Progenitor cell of endocrine pancreas (in vitro differentiated cells): Measurements from ENCODE around the gene NTSR1. TPM values are rescaled to one million over a fixed set of nuclear protein-coding genes. Genes with fewer than 3 reads are reported as not detected.

ENCODE experiments used
- DNase-seq: peaks from one replicate; pipeline ENCODE4 v3.0.0; 2021; ENCODE audit warnings: low spot score; ENCODE audit not compliant: unreplicated experiment
- H3K27ac Mint-ChIP-seq: 2 replicates; pipeline ENCODE4 v1.8.0; 2021; ENCODE audit warnings: mild to moderate bottlenecking, moderate library complexity, mixed read lengths
- H3K27me3 Mint-ChIP-seq: 2 replicates; pipeline ENCODE4 v1.8.0; 2021; ENCODE audit warnings: mixed read lengths
- H3K36me3 Mint-ChIP-seq: 2 replicates; pipeline ENCODE4 v1.8.0; 2022; ENCODE audit warnings: mixed read lengths; ENCODE audit not compliant: insufficient read depth
- H3K4me1 Mint-ChIP-seq: 2 replicates; pipeline ENCODE4 v1.8.0; 2021; ENCODE audit warnings: low read depth, mixed read lengths
- H3K4me3 Mint-ChIP-seq: 2 replicates; pipeline ENCODE4 v1.8.0; 2021; ENCODE audit warnings: low read depth, mild to moderate bottlenecking, moderate library complexity, mixed read lengths
- H3K9me3 Mint-ChIP-seq: 2 replicates; pipeline ENCODE4 v1.8.0; 2021; ENCODE audit warnings: low read depth, mixed read lengths
- total RNA-seq: library from RNA; stranded (reverse); gene quantifications from 2 replicates; pipeline ENCODE4 v1.2.1, GENCODE V29; 2021
- TF ChIP-seq, protein P1 (sequence below): fragments of 200-600 bp; sonication (generic); IDR thresholded peaks from one replicate; pipeline ENCODE4 v1.5.0; 2021; ENCODE audit warnings: antibody characterized with exemption, mild to moderate bottlenecking; ENCODE audit not compliant: unreplicated experiment

NTSR1 gene
- total RNA-seq, 1 donor from 2014 or later = not detected

DNA sequence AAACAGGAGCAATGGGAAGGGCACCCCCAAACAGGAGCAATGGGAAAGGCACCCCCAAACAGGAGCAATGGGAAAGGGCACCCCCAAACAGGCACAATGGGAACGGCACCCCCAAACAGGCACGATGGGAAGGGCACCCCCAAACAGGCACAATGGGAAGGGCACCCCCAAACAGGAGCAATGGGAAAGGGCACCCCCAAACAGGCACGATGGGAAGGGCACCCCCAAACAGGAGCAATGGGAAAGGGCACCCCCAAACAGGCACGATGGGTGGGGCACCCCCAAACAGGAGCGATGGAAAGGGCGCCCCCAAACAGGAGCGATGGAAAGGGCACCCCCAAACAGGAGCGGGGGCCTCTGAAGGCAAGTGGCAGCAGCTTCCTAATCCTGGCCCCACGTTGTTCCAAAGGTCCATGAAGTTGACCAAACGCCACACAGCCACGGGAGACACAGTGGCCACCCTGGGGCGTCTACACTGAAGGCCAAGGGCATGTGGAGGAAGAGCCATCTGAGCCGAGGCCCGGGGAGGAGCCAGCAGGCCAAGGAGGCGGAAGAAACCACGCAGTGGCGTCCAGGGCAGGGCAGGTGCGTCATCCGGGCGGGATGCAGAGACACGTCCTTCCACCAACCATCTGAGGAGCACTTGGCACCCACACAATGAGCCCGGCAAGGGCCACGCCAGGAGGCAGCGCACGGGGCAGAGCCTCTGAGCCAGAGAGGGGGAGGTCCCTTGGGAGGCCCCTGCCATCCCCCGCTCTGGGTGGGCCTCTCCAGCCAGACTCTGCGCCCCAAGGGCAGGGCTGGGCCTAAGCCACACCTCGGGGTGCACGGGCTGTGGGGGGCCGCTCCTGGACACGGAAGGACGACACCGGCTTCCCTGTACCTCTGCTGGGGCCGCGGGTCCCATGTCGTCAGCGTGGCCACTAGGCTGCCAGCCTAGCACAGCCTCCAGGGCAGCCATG, 21.5 kb upstream of the NTSR1 start:
- Mint-ChIP-seq H3K4me3 (no peak overlapping the region), H3K4me1 (peaks cover 2% of the 10 kb centered on the region), H3K9me3 (no peaks in the 10 kb centered on the region), H3K27me3 (peaks cover 20% of the 10 kb centered on the region), H3K27ac (no peak overlapping the region), H3K36me3 (no peaks in the 10 kb centered on the region)
- DNase-seq = no peak
- TF ChIP-seq, protein P1, sequence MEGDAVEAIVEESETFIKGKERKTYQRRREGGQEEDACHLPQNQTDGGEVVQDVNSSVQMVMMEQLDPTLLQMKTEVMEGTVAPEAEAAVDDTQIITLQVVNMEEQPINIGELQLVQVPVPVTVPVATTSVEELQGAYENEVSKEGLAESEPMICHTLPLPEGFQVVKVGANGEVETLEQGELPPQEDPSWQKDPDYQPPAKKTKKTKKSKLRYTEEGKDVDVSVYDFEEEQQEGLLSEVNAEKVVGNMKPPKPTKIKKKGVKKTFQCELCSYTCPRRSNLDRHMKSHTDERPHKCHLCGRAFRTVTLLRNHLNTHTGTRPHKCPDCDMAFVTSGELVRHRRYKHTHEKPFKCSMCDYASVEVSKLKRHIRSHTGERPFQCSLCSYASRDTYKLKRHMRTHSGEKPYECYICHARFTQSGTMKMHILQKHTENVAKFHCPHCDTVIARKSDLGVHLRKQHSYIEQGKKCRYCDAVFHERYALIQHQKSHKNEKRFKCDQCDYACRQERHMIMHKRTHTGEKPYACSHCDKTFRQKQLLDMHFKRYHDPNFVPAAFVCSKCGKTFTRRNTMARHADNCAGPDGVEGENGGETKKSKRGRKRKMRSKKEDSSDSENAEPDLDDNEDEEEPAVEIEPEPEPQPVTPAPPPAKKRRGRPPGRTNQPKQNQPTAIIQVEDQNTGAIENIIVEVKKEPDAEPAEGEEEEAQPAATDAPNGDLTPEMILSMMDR = no peak

GRCh38 chr20:62688083-62688482, 20.6 kb upstream of the NTSR1 start:
- TF ChIP-seq, protein P1 = no peak
- no peak for DNase-seq
- peaks cover 18% of the 10 kb centered on the region for H3K27me3 Mint-ChIP-seq
- no peaks in the 10 kb centered on the region for H3K9me3 Mint-ChIP-seq
- no peak overlapping the region for H3K27ac Mint-ChIP-seq
- peaks cover 2% of the 10 kb centered on the region for H3K4me1 Mint-ChIP-seq
- H3K4me3 Mint-ChIP-seq = no peak overlapping the region
- H3K36me3 Mint-ChIP-seq = no peaks in the 10 kb centered on the region

- Mint-ChIP-seq H3K27ac (no peak overlapping the region), H3K4me3 (no peak overlapping the region), H3K27me3 (peaks cover 16% of the 10 kb centered on the region)
These were observed 19.7 kb upstream of the NTSR1 start for GRCh38 chr20:62688855-62689460.

DNA sequence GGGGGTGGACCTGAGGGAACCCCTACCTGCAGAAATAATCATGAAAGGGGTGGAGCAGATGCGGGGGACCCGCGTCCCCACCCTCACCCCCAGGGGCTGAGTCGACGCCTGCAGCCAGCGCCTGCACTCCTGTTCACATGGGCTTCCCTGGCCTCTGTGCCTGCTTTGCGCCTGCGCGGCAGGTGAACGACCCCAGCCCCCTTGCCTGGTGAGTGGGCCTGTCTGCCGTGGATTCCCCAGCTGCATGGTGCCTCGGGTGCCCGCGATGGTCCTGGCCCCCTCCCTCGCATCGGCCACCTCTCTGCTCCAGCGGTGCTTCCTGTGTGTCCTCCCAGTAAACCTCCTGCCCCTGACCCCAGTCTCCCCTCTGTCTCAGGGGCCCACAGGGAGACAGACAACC, 18.8 kb upstream of the NTSR1 start:
- TF ChIP-seq, protein P1 = no peak

More at GRCh38 chr20:62688855-62689460, 19.7 kb upstream of the NTSR1 start:
- no peak for DNase-seq
- TF ChIP-seq, protein P1 = peak; percentile 29
- Mint-ChIP-seq H3K4me1 (peaks cover 2% of the 10 kb centered on the region), H3K36me3 (no peaks in the 10 kb centered on the region), H3K9me3 (no peaks in the 10 kb centered on the region)

GRCh38 chr20:62690261-62690820, 18.3 kb upstream of the NTSR1 start:
- TF ChIP-seq, protein P1 = no peak
- Mint-ChIP-seq H3K36me3 (no peaks in the 10 kb centered on the region), H3K4me1 (peaks cover 2% of the 10 kb centered on the region), H3K4me3 (no peak overlapping the region), H3K27ac (no peak overlapping the region), H3K9me3 (no peaks in the 10 kb centered on the region), H3K27me3 (peaks cover 17% of the 10 kb centered on the region)
- no peak for DNase-seq

More for the DNA sequence above, 18.8 kb upstream of the NTSR1 start:
- Mint-ChIP-seq H3K27me3 (peaks cover 18% of the 10 kb centered on the region), H3K36me3 (no peaks in the 10 kb centered on the region), H3K4me1 (peaks cover 2% of the 10 kb centered on the region), H3K9me3 (no peaks in the 10 kb centered on the region), H3K27ac (no peak overlapping the region), H3K4me3 (no peak overlapping the region)
- no peak for DNase-seq
